ENCODE measurements around the gene GOLGA6B. TPM values are rescaled to one million over a fixed set of nuclear protein-coding genes. Genes with fewer than 3 reads are reported as not detected.
"Not testable (repeated sequence)": the region's sequence is repeated elsewhere in the genome, so short reads cannot be mapped to it uniquely, and the experiment has no call there.

GOLGA6B gene, protein sequence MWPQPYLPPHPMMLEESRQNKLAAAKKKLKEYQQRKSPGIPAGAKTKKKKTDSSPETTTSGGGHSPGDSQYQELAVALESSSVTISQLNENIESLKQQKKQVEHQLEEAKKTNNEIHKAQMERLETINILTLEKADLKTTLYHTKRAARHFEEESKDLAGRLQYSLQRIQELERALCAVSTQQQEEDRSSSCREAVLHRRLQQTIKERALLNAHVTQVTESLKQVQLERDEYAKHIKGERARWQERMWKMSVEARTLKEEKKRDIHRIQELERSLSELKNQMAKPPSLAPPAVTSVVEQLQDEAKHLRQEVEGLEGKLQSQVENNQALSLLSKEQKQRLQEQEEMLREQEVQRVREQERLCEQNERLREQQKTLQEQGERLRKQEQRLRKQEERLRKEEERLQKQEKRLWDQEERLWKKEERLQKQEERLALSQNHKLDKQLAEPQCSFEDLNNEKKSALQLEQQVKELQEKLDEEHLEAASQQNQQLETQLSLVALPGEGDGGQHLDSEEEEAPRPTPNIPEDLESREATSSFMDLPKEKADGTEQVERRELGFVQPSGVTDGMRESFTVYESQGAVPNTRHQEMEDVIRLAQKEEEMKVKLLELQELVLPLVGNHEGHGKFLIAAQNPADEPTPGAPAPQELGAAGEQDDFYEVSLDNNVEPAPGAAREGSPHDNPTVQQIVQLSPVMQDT
- not detected in 2 replicates for total RNA-seq

DNA sequence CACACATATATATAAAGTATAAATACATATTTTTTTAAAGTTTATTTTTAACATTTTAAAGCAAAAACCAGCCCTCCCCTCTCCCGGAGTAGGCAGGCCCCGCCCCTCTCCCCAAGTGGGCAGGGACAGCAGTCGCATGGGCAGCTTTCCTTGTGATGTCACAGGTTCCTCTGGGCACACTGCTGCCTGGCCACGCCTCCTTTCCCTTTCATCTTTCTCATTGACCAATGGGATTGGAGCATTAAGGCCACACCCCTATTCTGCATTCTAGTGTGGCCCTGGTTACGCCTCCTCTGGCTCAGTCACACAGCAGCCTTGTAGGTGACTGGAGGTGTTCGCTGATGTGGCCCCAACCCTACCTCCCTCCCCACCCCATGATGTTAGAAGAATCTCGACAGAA is at the start of gene GOLGA6B:
GOLGA6B (plus strand) TSS at position 301 of the 400 bp plus-strand sequence; CDS start at position 342, 41 bp downstream.
- DNase-seq (ENCODE audit: low read depth); H3K27me3 ChIP-seq (ENCODE audit: control insufficient read depth, insufficient read depth, low read length); H3K4me3 ChIP-seq (ENCODE audit: low read depth, low read length); H3K36me3 ChIP-seq (ENCODE audit: control insufficient read depth, insufficient read depth, low read length); FAIRE-seq: not testable (repeated sequence)

DNA sequence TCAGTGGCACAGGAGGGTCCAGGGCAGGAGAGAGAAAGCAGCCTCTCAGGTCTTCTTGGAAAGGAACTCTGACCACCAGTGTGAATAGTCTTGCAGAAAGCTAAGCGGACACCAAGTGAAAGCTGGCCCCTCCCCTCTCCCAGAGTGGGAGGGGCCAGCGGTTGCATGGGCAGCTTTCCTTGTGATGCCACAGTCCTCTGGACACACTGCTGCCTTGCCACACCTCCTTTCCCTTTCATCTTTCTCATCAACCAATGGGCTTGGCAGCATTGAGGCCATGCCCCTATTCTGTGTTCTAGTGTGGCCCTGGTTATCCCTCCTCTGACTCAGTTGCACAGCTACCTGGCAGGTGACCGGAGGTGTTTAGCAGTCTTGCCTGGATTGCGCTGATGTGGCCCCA is 49.7 kb upstream of the GOLGA6B start:
- H3K4me3 ChIP-seq (ENCODE audit: low read depth, low read length), result no peak overlapping the region
- H3K27me3 ChIP-seq (ENCODE audit: control insufficient read depth, insufficient read depth, low read length), result no peaks in the 10 kb centered on the region
- TF ChIP-seq, protein P1, sequence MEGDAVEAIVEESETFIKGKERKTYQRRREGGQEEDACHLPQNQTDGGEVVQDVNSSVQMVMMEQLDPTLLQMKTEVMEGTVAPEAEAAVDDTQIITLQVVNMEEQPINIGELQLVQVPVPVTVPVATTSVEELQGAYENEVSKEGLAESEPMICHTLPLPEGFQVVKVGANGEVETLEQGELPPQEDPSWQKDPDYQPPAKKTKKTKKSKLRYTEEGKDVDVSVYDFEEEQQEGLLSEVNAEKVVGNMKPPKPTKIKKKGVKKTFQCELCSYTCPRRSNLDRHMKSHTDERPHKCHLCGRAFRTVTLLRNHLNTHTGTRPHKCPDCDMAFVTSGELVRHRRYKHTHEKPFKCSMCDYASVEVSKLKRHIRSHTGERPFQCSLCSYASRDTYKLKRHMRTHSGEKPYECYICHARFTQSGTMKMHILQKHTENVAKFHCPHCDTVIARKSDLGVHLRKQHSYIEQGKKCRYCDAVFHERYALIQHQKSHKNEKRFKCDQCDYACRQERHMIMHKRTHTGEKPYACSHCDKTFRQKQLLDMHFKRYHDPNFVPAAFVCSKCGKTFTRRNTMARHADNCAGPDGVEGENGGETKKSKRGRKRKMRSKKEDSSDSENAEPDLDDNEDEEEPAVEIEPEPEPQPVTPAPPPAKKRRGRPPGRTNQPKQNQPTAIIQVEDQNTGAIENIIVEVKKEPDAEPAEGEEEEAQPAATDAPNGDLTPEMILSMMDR (IDR thresholded peaks at IDR 0.05; ENCODE audit: insufficient read depth, low read length, severe bottlenecking), result no peak
- FAIRE-seq, result no peak
- DNase-seq (ENCODE audit: low read depth), result no peak
- no peaks in the 10 kb centered on the region for H3K36me3 ChIP-seq (ENCODE audit: control insufficient read depth, insufficient read depth, low read length)

DNA sequence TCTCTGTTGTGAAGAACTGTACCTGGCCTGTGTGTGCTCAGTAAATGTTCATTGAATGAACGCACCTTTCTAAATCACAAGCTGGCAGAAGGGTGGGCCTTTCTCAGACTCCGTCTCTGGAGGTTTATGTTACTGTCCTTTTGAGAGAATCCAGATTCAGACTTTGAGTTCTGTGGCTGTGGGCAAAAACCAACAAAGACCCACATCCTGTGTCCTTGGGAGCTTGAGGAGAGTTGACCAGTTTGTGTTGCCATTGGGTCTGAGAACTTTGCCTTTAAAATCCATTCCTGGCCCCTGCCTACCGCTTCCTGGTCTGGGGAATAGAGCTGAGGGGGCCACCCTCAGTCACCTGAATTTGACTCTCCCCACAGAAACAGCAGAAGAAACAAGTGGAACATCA is 46.4 kb upstream of the GOLGA6B start:
- not testable (repeated sequence) for H3K4me3 ChIP-seq (ENCODE audit: low read depth, low read length); H3K27me3 ChIP-seq (ENCODE audit: control insufficient read depth, insufficient read depth, low read length); DNase-seq (ENCODE audit: low read depth); FAIRE-seq; H3K36me3 ChIP-seq (ENCODE audit: control insufficient read depth, insufficient read depth, low read length)

DNA sequence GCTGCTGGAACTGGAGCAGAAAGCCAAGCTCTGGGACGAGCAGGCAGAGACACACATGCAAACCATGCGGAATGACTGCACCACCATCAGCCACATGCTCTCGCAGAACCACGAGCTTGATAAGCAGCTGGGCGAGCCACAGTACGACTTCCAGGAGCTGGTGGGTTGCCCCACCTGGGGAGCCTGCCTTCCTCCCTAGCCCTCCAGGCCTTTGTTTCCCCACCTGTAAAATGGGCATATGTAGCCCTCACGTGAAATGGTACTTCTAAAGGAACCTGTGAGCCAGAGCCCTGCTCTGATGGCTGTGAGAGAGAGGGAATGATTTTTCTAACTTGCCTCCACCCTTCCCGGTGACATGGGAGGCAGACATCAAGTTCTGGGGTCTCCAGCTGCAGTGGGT is 44.6 kb upstream of the GOLGA6B start:
- TF ChIP-seq, protein P1 (IDR thresholded peaks at IDR 0.05; ENCODE audit: insufficient read depth, low read length, severe bottlenecking), result no peak
- H3K36me3 ChIP-seq (ENCODE audit: control insufficient read depth, insufficient read depth, low read length), result no peaks in the 10 kb centered on the region
- no peak overlapping the region for H3K4me3 ChIP-seq (ENCODE audit: low read depth, low read length)
- no peaks in the 10 kb centered on the region for H3K27me3 ChIP-seq (ENCODE audit: control insufficient read depth, insufficient read depth, low read length)
- FAIRE-seq (no peak), DNase-seq (ENCODE audit: low read depth) (no peak)

DNA sequence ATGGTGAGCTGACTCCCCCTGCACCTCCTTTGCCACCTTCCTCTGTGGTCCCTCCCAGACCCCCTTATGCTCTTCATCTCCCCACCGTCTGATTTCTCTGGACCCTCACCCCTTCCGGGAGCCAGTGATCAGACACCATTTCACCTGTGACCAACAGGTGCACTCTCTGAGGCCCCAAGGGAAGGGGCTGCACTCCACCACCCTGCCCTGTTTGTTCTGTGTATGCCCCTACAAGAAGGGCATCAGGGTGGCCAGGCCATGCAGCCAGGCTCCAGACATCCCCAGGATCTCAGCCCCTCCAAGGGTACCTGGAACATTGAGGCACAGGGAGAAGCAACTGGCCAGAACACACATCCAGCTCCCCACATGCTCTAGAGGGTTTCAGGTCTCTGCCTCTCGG is 42.2 kb upstream of the GOLGA6B start:
- not testable (repeated sequence) for FAIRE-seq

DNA sequence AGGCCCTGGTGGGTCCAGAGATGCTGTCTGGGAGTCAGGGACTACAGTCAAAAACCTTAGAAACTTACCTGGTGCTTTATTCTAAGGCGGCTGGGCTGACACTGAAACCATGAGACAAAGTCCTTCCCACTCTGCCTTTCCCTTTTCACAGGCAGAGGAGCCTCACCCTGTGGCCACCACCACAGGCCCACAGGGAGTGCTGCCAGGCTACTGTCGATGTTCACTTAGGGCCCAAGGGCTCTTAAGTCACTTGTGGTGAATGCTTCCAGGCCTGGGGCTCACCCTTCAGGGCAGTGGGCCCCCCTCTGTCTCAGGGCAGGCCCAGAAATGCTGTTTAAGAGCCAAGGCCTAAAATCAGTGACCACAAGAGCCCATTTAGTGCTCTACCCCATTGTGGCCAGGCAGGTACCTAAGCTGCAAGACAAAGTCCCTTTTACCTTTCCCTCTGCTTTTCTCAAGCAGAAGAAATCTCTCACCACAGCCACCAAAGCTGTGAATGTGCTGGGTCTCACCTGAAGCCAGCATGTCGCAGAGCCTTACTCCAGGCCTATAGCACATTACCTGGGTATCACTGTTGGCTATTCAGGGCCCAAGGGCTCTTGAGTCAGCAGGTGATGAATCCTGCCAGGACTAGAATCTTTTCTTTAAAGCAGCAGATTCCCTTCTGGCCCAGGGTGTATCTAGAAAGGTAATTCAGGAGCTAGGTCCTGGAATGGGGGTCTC is 39.5 kb upstream of the GOLGA6B start:
- Histone ChIP-seq H3K36me3 (ENCODE audit: control insufficient read depth, insufficient read depth, low read length) (no peaks in the 10 kb centered on the region), H3K27me3 (ENCODE audit: control insufficient read depth, insufficient read depth, low read length) (no peaks in the 10 kb centered on the region), H3K4me3 (ENCODE audit: low read depth, low read length) (no peak overlapping the region)
- TF ChIP-seq, protein P1 (IDR thresholded peaks at IDR 0.05; ENCODE audit: insufficient read depth, low read length, severe bottlenecking), result no peak
- DNase-seq (ENCODE audit: low read depth), result no peak
- FAIRE-seq, result no peak

More for the DNA sequence above, 42.2 kb upstream of the GOLGA6B start:
- H3K36me3 ChIP-seq (ENCODE audit: control insufficient read depth, insufficient read depth, low read length); H3K4me3 ChIP-seq (ENCODE audit: low read depth, low read length); DNase-seq (ENCODE audit: low read depth); H3K27me3 ChIP-seq (ENCODE audit: control insufficient read depth, insufficient read depth, low read length): not testable (repeated sequence)

DNA sequence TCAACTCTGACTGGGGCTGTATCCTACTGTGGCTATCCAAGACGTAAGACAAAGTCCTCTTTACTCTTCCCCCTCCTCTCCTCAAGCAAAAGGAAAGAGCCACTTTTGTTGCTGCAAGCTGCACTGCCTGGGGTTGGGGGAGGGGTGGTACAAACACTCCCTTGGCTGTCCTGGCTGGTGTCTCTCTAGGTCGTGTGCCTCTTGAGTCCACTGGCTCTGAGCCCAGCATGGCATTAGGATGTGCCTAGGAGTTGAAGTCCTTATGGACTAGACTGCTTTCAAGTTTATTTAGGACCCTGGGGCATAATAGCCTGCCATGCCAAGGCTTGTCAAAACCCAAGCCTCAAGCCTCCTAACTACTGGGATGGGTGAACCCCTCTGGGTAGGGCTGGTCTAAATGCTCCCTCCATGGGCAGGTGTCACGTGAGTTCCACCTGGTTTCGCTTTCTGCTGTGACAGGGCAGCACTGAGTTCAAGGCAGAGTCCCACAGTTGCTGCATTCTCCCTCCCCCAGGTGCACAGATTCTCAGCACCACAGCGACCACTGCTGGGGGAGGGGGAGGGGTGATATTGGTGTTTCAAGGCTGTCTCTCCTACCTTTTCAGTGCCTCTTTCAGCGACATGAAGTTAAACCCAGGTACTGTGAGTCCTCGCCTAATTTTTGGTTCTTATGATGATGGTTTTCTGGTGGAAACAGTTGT is 38.8 kb upstream of the GOLGA6B start:
- not testable (repeated sequence) for DNase-seq (ENCODE audit: low read depth); H3K4me3 ChIP-seq (ENCODE audit: low read depth, low read length); H3K27me3 ChIP-seq (ENCODE audit: control insufficient read depth, insufficient read depth, low read length); FAIRE-seq; H3K36me3 ChIP-seq (ENCODE audit: control insufficient read depth, insufficient read depth, low read length)
